K562 (cell line): ENCODE results near the gene CLEC17A. TPM values are rescaled to one million over a fixed set of nuclear protein-coding genes. Genes with fewer than 3 reads are reported as not detected.

Experiments used
- CCNT2 ChIP-seq: IDR thresholded peaks from 2 replicates; pipeline ENCODE4 v1.6.1; 2011; ENCODE audit warnings: borderline replicate concordance, low read depth, mild to moderate bottlenecking, moderate library complexity, mixed read lengths, low read length; ENCODE audit not compliant: insufficient read length; ENCODE audit errors: extremely low read depth
- DIDO1 ChIP-seq: fragments of 450-650 bp; IDR thresholded peaks from 2 replicates; pipeline ENCODE4 v1.6.1; 2016; ENCODE audit warnings: low read depth, missing biosample characterization, missing genetic modification characterization
- HNRNPH1 ChIP-seq: fragments of 200-400 bp; formaldehyde crosslinking; optimal IDR thresholded peaks from 2 replicates; pipeline ENCODE3; 2017; ENCODE audit warnings: low read depth, mild to moderate bottlenecking, low read length, moderate library complexity
- KDM5B ChIP-seq: fragments of 200-600 bp; sonication (generic); IDR thresholded peaks from 2 replicates; pipeline ENCODE4 v1.6.1; 2012; ENCODE audit warnings: low read depth, mild to moderate bottlenecking, moderate library complexity, low read length, control low read depth, inconsistent platforms; ENCODE audit not compliant: insufficient replicate concordance
- KLF10 ChIP-seq: fragments of 250-450 bp; sonication (Bioruptor Pico); IDR thresholded peaks from 2 replicates; pipeline ENCODE4 v1.6.1; 2021; ENCODE audit warnings: matching md5 sums
- MTA3 ChIP-seq: fragments of 450-650 bp; formaldehyde crosslinking; IDR thresholded peaks from 2 replicates; pipeline ENCODE4 v1.6.1; 2017; ENCODE audit warnings: mild to moderate bottlenecking, borderline replicate concordance
- NEUROD1 ChIP-seq: fragments of 150-350 bp; IDR thresholded peaks from 2 replicates; pipeline ENCODE4 v1.6.1; 2014; ENCODE audit warnings: borderline replicate concordance, low read length, low read depth; ENCODE audit not compliant: partially characterized antibody
- SIX5 ChIP-seq, 2 experiments: IDR thresholded peaks; 2 replicates each; pipeline ENCODE4 v1.6.1; 2011; ENCODE audit warnings: low read length in 2 of 2, borderline replicate concordance in 1 of 2, low read depth in 1 of 2, mild to moderate bottlenecking in 1 of 2, moderate library complexity in 1 of 2; ENCODE audit not compliant: insufficient read depth in 1 of 2
- TCF3 ChIP-seq: sonication (generic); formaldehyde crosslinking; IDR thresholded peaks from 2 replicates; pipeline ENCODE4 v1.4.0; 2020; ENCODE audit warnings: mild to moderate bottlenecking, missing genetic modification reagents
- ZBTB7A ChIP-seq: IDR thresholded peaks from 2 replicates; pipeline ENCODE4 v1.6.1; 2011; ENCODE audit warnings: low read depth, mild to moderate bottlenecking, low read length, moderate library complexity, borderline replicate concordance; ENCODE audit not compliant: control insufficient read depth
- ZNF212 ChIP-seq: fragments of 450-650 bp; formaldehyde crosslinking; IDR thresholded peaks from 2 replicates; pipeline ENCODE4 v1.4.0; 2020; ENCODE audit warnings: mild to moderate bottlenecking
- ZNF780A ChIP-seq: fragments of 250-450 bp; sonication (Bioruptor Pico); IDR thresholded peaks from 2 replicates; pipeline ENCODE4 v1.5.0; 2021; ENCODE audit warnings: mild to moderate bottlenecking
- polyA plus RNA-seq, 8 experiments: library from polyadenylated mRNA; depleted of rRNA in 4 of 8; stranded (reverse) in 5 of 8; unstranded in 3 of 8; fragments of >200 nt; fragmentation: Nextera tagmentation in 2 of 8; fragmentation: Illumina TruSeq in 1 of 8; extraction: Ambion mirVana in 2 of 8; extraction: Trizol in 1 of 8; gene quantifications; 2 replicates each; pipeline versions ENCODE4 v1.2.1 to v1.2.3, GENCODE V29; 2011 to 2014; ENCODE audit warnings: inconsistent platforms in 1 of 8, missing spikeins in 1 of 8
- total RNA-seq, 7 experiments: library from RNA; depleted of rRNA in 6 of 7; stranded (reverse); fragments of >200 nt in 6 of 7; fragmentation: Illumina TruSeq in 2 of 7; extraction: Trizol in 2 of 7; gene quantifications; 2 replicates each; pipeline versions ENCODE4 v1.2.1 to v1.2.3, GENCODE V29; 2011 to 2021; ENCODE audit warnings: low replicate concordance in 1 of 7
- TF ChIP-seq, protein P1 (sequence below), 3 experiments: IDR thresholded peaks in 2 of 3; conservative IDR thresholded peaks in 1 of 3; 2 replicates each; pipeline ENCODE4 v1.5.1; 2011 to 2012; ENCODE audit warnings: low read length in 3 of 3, mild to moderate bottlenecking in 3 of 3, control low read depth in 2 of 3, improper control_type of control experiment in 1 of 3, inconsistent platforms in 1 of 3, low read depth in 1 of 3, mixed read lengths in 1 of 3, moderate library complexity in 1 of 3; ENCODE audit not compliant: insufficient read depth in 2 of 3
- TF ChIP-seq, protein P2 (sequence below): fragments of 450-650 bp; IDR thresholded peaks from 2 replicates; pipeline ENCODE4 v1.6.1; 2016; ENCODE audit warnings: low read depth, mild to moderate bottlenecking, moderate library complexity
- TF ChIP-seq, protein P3 (sequence below): fragments of 450-650 bp; formaldehyde crosslinking; conservative IDR thresholded peaks from 2 replicates; pipeline ENCODE4 v1.4.0; 2022; ENCODE audit warnings: mild to moderate bottlenecking, missing genetic modification characterization
- TF ChIP-seq, protein P4 (sequence below): fragments of 450-650 bp; conservative IDR thresholded peaks from 2 replicates; pipeline ENCODE4 v1.6.1; 2016; ENCODE audit warnings: missing genetic modification characterization, low read depth, mild to moderate bottlenecking, missing compliant biosample characterization, moderate library complexity
- TF ChIP-seq, protein P5 (sequence below): fragments of 250-450 bp; sonication (Bioruptor Pico); IDR thresholded peaks from 2 replicates; pipeline ENCODE4 v1.5.0; 2020; ENCODE audit warnings: mild to moderate bottlenecking, borderline replicate concordance
- TF ChIP-seq, protein P6 (sequence below): sonication (generic); formaldehyde crosslinking; IDR thresholded peaks from 2 replicates; pipeline ENCODE4 v1.9.0; 2022; ENCODE audit warnings: mild to moderate bottlenecking, missing genetic modification reagents

CLEC17A gene
- total and polyA plus RNA-seq, 9 of the 15 experiments (the other 6 are each of a cell fraction or from before 2014, with no cell fraction given): 0.03 TPM; not detected in 8

DNA sequence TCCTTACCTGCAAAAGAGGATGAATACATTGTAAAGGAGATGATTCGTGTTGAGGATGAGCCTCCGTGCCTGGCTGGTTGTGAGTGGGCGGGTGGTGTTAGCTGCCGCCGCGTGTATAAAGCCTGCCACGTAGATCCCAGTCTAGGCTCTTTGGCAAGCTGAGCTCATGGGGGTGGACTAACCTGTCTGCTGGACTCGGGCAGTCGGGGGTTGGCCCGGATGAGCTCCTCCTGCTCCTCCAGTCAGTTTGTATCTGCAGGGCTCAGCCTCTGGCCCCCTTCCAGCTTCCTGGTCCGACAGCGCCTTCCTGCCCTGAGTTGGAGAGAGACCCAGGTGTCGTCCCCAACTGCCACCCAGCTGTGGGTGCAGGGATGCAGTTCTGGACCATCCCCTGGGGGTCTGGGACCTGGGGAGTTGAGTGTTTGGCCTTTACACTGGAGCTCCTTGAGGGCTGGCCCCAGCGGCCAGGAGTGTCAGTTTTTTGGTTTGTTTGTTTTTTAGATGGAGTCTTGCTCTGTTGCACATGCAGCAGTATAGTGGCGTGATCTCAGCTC, 32.6 kb upstream of the CLEC17A start (continued):
- TF ChIP-seq, protein P1, sequence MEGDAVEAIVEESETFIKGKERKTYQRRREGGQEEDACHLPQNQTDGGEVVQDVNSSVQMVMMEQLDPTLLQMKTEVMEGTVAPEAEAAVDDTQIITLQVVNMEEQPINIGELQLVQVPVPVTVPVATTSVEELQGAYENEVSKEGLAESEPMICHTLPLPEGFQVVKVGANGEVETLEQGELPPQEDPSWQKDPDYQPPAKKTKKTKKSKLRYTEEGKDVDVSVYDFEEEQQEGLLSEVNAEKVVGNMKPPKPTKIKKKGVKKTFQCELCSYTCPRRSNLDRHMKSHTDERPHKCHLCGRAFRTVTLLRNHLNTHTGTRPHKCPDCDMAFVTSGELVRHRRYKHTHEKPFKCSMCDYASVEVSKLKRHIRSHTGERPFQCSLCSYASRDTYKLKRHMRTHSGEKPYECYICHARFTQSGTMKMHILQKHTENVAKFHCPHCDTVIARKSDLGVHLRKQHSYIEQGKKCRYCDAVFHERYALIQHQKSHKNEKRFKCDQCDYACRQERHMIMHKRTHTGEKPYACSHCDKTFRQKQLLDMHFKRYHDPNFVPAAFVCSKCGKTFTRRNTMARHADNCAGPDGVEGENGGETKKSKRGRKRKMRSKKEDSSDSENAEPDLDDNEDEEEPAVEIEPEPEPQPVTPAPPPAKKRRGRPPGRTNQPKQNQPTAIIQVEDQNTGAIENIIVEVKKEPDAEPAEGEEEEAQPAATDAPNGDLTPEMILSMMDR (IDR thresholded peaks at IDR 0.05 in 2 of 3, conservative IDR thresholded peaks at IDR 0.05 in 1 of 3; ENCODE audit: insufficient read depth in 2 of 3, low read depth in 1 of 3, low read length in 3 of 3): peak in 2 of 3 experiments; percentile 13 to 33; a peak in 1 of 6 replicates
- no peak for TF ChIP-seq KLF10 (CRISPR knock-in tag)
- peak; percentile 17 for TF ChIP-seq NEUROD1
- no peak for TF ChIP-seq DIDO1
- peak; percentile 49; the same call in 1 of the 2 replicates for TF ChIP-seq ZBTB7A
- no peak for TF ChIP-seq SIX5 (IDR thresholded peaks at IDR 0.05; ENCODE audit: borderline replicate concordance in 1 of 2, insufficient read depth in 1 of 2, low read depth in 1 of 2, low read length in 2 of 2)
- peak; percentile 54; the same call in 1 of the 2 replicates for TF ChIP-seq MTA3
- no peak for TF ChIP-seq ZNF212
- TF ChIP-seq, protein P2, sequence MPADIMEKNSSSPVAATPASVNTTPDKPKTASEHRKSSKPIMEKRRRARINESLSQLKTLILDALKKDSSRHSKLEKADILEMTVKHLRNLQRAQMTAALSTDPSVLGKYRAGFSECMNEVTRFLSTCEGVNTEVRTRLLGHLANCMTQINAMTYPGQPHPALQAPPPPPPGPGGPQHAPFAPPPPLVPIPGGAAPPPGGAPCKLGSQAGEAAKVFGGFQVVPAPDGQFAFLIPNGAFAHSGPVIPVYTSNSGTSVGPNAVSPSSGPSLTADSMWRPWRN: no peak
- TF ChIP-seq HNRNPH1: no peak
- no peak for TF ChIP-seq CCNT2
- TF ChIP-seq ZNF780A (CRISPR knock-in tag): no peak
- peak; percentile 30; the same call in 1 of the 2 replicates for TF ChIP-seq TCF3 (CRISPR knock-in tag)
- TF ChIP-seq, protein P3, sequence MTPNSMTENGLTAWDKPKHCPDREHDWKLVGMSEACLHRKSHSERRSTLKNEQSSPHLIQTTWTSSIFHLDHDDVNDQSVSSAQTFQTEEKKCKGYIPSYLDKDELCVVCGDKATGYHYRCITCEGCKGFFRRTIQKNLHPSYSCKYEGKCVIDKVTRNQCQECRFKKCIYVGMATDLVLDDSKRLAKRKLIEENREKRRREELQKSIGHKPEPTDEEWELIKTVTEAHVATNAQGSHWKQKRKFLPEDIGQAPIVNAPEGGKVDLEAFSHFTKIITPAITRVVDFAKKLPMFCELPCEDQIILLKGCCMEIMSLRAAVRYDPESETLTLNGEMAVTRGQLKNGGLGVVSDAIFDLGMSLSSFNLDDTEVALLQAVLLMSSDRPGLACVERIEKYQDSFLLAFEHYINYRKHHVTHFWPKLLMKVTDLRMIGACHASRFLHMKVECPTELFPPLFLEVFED (CRISPR knock-in tag): no peak
- TF ChIP-seq, protein P4, sequence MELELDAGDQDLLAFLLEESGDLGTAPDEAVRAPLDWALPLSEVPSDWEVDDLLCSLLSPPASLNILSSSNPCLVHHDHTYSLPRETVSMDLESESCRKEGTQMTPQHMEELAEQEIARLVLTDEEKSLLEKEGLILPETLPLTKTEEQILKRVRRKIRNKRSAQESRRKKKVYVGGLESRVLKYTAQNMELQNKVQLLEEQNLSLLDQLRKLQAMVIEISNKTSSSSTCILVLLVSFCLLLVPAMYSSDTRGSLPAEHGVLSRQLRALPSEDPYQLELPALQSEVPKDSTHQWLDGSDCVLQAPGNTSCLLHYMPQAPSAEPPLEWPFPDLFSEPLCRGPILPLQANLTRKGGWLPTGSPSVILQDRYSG (tag): no peak
- TF ChIP-seq, protein P5, sequence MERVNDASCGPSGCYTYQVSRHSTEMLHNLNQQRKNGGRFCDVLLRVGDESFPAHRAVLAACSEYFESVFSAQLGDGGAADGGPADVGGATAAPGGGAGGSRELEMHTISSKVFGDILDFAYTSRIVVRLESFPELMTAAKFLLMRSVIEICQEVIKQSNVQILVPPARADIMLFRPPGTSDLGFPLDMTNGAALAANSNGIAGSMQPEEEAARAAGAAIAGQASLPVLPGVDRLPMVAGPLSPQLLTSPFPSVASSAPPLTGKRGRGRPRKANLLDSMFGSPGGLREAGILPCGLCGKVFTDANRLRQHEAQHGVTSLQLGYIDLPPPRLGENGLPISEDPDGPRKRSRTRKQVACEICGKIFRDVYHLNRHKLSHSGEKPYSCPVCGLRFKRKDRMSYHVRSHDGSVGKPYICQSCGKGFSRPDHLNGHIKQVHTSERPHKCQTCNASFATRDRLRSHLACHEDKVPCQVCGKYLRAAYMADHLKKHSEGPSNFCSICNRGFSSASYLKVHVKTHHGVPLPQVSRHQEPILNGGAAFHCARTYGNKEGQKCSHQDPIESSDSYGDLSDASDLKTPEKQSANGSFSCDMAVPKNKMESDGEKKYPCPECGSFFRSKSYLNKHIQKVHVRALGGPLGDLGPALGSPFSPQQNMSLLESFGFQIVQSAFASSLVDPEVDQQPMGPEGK (CRISPR knock-in tag): no peak
- TF ChIP-seq, protein P6, sequence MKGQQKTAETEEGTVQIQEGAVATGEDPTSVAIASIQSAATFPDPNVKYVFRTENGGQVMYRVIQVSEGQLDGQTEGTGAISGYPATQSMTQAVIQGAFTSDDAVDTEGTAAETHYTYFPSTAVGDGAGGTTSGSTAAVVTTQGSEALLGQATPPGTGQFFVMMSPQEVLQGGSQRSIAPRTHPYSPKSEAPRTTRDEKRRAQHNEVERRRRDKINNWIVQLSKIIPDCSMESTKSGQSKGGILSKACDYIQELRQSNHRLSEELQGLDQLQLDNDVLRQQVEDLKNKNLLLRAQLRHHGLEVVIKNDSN (CRISPR knock-in tag): no peak
- no peak for TF ChIP-seq KDM5B
